ENCODE data around the gene SUPT5H. TPM values are rescaled to one million over a fixed set of nuclear protein-coding genes. Genes with fewer than 3 reads are reported as not detected.

Gene SUPT5H
- total RNA-seq, 1 experiment from 2014 or later, result 158 TPM

GRCh38 chr19:39405958-39406655 lies 39.3 kb upstream of the SUPT5H start:
- no TSS peak for BruUV-seq (replicated peaks)
- peaks cover 100% of the 10 kb centered on the region for H3K36me3 Mint-ChIP-seq (ENCODE audit: insufficient read depth, unreplicated experiment)
- H3K4me3 Mint-ChIP-seq (ENCODE audit: low read depth, unreplicated experiment), result peak overlapping the region; percentile 77
- DNase-seq, result no peak
- no peaks in the 10 kb centered on the region for H3K27me3 Mint-ChIP-seq (ENCODE audit: unreplicated experiment)
- peak overlapping the region; percentile 94 for H3K27ac Mint-ChIP-seq (ENCODE audit: unreplicated experiment)
- peaks cover 64% of the 10 kb centered on the region for H3K4me1 Mint-ChIP-seq (ENCODE audit: low read depth, unreplicated experiment)
- TF ChIP-seq, protein P1, sequence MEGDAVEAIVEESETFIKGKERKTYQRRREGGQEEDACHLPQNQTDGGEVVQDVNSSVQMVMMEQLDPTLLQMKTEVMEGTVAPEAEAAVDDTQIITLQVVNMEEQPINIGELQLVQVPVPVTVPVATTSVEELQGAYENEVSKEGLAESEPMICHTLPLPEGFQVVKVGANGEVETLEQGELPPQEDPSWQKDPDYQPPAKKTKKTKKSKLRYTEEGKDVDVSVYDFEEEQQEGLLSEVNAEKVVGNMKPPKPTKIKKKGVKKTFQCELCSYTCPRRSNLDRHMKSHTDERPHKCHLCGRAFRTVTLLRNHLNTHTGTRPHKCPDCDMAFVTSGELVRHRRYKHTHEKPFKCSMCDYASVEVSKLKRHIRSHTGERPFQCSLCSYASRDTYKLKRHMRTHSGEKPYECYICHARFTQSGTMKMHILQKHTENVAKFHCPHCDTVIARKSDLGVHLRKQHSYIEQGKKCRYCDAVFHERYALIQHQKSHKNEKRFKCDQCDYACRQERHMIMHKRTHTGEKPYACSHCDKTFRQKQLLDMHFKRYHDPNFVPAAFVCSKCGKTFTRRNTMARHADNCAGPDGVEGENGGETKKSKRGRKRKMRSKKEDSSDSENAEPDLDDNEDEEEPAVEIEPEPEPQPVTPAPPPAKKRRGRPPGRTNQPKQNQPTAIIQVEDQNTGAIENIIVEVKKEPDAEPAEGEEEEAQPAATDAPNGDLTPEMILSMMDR (IDR thresholded peaks at IDR 0.05; ENCODE audit: unreplicated experiment), result no peak
- intact Hi-C loops (cut with micrococcal nuclease; ENCODE audit: unreplicated experiment), result no loop called here
- CTCF ChIA-PET, result interaction anchor here (2.4 kb wide), 1 partner anchor 8 kb away, joined by 11 read pairs; no protein-coding TSS in a partner anchor
- no peaks in the 10 kb centered on the region for H3K9me3 Mint-ChIP-seq (ENCODE audit: low read depth, unreplicated experiment)

GRCh38 chr19:39406656-39407409 lies 38.5 kb upstream of the SUPT5H start, which contains the start of gene ZFP36:
TSS of gene ZFP36 (plus strand) at chr19:39406847. CDS start at chr19:39406905, 58 bp downstream.
- Mint-ChIP-seq H3K4me1 (ENCODE audit: low read depth, unreplicated experiment) (peaks cover 64% of the 10 kb centered on the region), H3K27ac (ENCODE audit: unreplicated experiment) (peak within 1 kb of the TSS; percentile 94), H3K36me3 (ENCODE audit: insufficient read depth, unreplicated experiment) (peaks cover 100% of the 10 kb centered on the region), H3K4me3 (ENCODE audit: low read depth, unreplicated experiment) (peak within 1 kb of the TSS; percentile 77), H3K9me3 (ENCODE audit: low read depth, unreplicated experiment) (no peaks in the 10 kb centered on the region), H3K27me3 (ENCODE audit: unreplicated experiment) (no peaks in the 10 kb centered on the region)
- BruUV-seq (replicated peaks), result TSS peak; percentile 52
- intact Hi-C loops (cut with micrococcal nuclease; ENCODE audit: unreplicated experiment), result no loop called here
- TF ChIP-seq, protein P1 (IDR thresholded peaks at IDR 0.05; ENCODE audit: unreplicated experiment), result no peak
- peak; percentile 92 for DNase-seq
- CTCF ChIA-PET, result interaction anchor here (2.4 kb wide), 1 partner anchor 9 kb away, joined by 11 read pairs; no protein-coding TSS in a partner anchor

- no peak for DNase-seq
- no TSS peak for BruUV-seq (replicated peaks)
- Mint-ChIP-seq H3K4me1 (ENCODE audit: low read depth, unreplicated experiment) (peaks cover 62% of the 10 kb centered on the region), H3K27me3 (ENCODE audit: unreplicated experiment) (no peaks in the 10 kb centered on the region), H3K4me3 (ENCODE audit: low read depth, unreplicated experiment) (peak overlapping the region; percentile 77), H3K27ac (ENCODE audit: unreplicated experiment) (peak overlapping the region; percentile 94), H3K9me3 (ENCODE audit: low read depth, unreplicated experiment) (no peaks in the 10 kb centered on the region), H3K36me3 (ENCODE audit: insufficient read depth, unreplicated experiment) (peaks cover 100% of the 10 kb centered on the region)
- TF ChIP-seq, protein P1 (IDR thresholded peaks at IDR 0.05; ENCODE audit: unreplicated experiment), result no peak
- intact Hi-C loops (cut with micrococcal nuclease; ENCODE audit: unreplicated experiment), result no loop called here
- CTCF ChIA-PET, result interaction anchor here (0.6 to 2.4 kb wide), 3 partner anchors 9 to 16 kb away, joined by 3 to 11 read pairs (median 8); partner anchors contain the start of genes MED29 and PAF1
Measured at GRCh38 chr19:39407410-39407659, 38.0 kb upstream of the SUPT5H start.

GRCh38 chr19:39407660-39408391 lies 37.6 kb upstream of the SUPT5H start:
- TF ChIP-seq, protein P1 (IDR thresholded peaks at IDR 0.05; ENCODE audit: unreplicated experiment), result no peak
- peak overlapping the region; percentile 94 for H3K27ac Mint-ChIP-seq (ENCODE audit: unreplicated experiment)
- intact Hi-C loops (cut with micrococcal nuclease; ENCODE audit: unreplicated experiment), result no loop called here
- peaks cover 100% of the 10 kb centered on the region for H3K36me3 Mint-ChIP-seq (ENCODE audit: insufficient read depth, unreplicated experiment)
- DNase-seq, result peak; percentile 87
- CTCF ChIA-PET, result interaction anchor here (0.6 to 2.4 kb wide), 3 partner anchors 10 to 17 kb away, joined by 3 to 11 read pairs (median 8); partner anchors contain the start of genes MED29 and PAF1
- no peaks in the 10 kb centered on the region for H3K27me3 Mint-ChIP-seq (ENCODE audit: unreplicated experiment)
- H3K9me3 Mint-ChIP-seq (ENCODE audit: low read depth, unreplicated experiment), result no peaks in the 10 kb centered on the region
- H3K4me3 Mint-ChIP-seq (ENCODE audit: low read depth, unreplicated experiment), result peak overlapping the region; percentile 77
- BruUV-seq (replicated peaks), result no TSS peak
- peaks cover 57% of the 10 kb centered on the region for H3K4me1 Mint-ChIP-seq (ENCODE audit: low read depth, unreplicated experiment)
